Cardiac fibroblast (primary cell): ENCODE data around the gene NOX3.

ENCODE experiments used
- DNase-seq, 2 donors: peaks; one replicate each; pipeline versions ENCODE4 v3.0.0 to v3.0.0-alpha.2; 2010; ENCODE audit warnings: low read depth in 2 of 2
- H3K4me3 ChIP-seq, 2 donors: replicated peaks in 1 of 2; 1 replicate in 1 of 2; 2 replicates in 1 of 2; pipeline ENCODE4 v1.5.1; 2011; ENCODE audit warnings: low read depth in 2 of 2, low read length in 2 of 2, mild to moderate bottlenecking in 2 of 2, moderate library complexity in 1 of 2
- TF ChIP-seq, protein P1 (sequence below): IDR thresholded peaks from one replicate; pipeline ENCODE4 v1.5.1; 2011; ENCODE audit warnings: low read depth, mild to moderate bottlenecking, low read length, inconsistent platforms

The NOX3 gene

DNA sequence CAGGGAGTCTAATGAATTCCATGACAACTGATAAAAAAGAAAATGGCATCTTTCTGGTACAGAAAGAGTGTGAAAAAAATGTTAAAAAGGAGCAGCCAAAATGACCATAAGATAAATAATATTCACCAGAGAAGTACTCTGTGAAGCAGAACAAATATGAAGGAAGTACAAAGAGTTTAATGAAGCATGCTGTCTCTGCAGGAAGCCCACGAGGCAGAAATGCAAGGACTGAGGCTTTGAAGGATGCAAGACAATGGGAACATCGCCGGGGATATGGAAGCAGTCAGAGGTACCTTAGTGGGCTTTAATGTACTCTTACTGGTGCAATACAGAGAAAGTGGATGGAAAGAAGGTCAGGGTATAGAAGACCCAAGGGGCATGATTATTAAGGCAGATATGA, 50.7 kb downstream of the NOX3 start:
- no peak overlapping the region for H3K4me3 ChIP-seq
- TF ChIP-seq, protein P1, sequence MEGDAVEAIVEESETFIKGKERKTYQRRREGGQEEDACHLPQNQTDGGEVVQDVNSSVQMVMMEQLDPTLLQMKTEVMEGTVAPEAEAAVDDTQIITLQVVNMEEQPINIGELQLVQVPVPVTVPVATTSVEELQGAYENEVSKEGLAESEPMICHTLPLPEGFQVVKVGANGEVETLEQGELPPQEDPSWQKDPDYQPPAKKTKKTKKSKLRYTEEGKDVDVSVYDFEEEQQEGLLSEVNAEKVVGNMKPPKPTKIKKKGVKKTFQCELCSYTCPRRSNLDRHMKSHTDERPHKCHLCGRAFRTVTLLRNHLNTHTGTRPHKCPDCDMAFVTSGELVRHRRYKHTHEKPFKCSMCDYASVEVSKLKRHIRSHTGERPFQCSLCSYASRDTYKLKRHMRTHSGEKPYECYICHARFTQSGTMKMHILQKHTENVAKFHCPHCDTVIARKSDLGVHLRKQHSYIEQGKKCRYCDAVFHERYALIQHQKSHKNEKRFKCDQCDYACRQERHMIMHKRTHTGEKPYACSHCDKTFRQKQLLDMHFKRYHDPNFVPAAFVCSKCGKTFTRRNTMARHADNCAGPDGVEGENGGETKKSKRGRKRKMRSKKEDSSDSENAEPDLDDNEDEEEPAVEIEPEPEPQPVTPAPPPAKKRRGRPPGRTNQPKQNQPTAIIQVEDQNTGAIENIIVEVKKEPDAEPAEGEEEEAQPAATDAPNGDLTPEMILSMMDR, result no peak
- DNase-seq, result no peak

DNA sequence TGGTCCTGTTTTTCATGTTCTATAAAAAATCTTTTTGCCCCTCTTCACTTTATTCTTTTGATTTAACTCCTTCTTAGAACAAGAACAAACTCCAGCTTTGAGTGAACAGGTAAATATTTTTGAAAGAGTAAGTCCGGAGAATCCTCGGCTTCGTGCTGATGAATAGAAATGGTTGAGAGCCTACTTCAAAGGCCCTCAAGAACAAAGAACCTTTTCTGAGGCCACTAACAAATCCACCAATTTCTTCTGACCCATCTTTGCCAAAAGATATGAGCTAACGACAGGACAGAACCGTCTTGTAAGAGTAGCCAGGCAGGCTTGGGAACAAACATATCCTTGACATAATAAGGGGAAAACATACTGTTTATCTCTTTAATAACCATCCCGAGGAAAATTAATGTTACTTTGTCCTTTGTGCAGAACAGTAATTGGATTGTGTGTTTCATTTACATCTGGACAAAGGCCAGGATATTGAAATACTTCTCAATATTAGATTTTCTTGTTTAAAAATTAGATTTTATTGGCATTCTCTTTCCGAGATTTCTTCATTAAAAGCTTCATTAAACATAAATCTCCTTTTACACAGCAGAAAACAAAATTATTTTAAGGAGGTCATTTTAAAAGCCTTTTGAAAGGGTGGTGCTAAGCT, 52.9 kb downstream of the NOX3 start:
- TF ChIP-seq, protein P1, result no peak
- no peak overlapping the region for H3K4me3 ChIP-seq
- DNase-seq, result no peak

DNA sequence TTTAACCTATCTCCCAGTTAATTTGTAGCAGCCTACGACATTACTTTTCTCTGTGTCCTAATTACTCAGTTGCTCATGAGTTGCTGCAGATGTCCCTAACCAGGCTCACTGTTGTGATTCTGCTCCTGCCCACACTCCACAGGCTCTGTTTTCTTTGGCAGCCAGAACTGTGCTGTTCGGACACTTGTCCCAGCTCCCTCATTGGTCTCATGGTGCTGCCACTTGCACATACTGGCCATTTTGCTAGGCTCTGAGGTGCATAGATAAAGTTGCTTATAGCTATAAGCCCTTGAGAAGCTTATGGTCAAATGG, 55.0 kb downstream of the NOX3 start:
- DNase-seq, result peak in 1 of 2 donors; percentile 9
- no peak overlapping the region for H3K4me3 ChIP-seq
- TF ChIP-seq, protein P1, result no peak

DNA sequence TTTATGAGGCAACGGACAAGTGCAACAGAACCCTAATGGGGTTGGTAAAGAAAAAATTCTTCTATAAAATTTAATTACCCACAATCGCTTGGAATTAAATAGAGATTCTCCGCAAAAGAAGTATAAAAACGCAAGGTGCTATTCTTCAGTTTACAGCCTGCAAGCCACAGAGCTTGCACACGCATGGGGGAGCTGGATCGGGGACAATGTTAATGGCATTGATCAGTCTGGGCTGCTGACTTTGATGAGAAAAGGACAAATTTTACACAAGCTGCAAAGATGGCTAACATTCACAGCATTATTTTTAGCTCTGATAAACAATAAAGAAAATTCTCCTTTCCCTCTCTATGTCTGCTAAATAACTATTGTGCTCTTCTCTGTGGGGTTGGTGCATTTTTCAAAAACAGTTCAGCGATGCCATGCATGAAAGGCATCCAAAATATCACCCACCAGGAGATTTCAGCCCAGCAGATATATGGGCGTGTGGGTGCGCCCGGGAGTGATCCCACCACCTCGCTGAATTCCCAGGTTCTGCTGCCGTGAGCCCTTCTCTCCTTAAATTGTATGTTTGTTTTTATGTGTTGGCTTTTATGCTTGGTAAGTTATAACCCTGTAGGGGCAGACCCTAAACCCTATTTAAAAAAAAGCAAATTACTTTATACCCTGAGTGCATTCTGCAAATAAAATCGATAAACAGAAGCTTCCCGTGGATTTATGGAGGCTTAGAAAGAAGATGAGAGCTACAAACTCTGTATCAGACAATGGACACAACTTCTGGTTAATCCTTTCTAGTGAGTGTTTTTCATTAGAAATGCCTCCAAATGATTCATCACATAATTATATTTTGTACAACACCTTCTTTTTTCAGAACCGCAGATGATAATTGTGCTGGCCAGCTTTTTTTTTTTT, 55.6 kb downstream of the NOX3 start:
- H3K4me3 ChIP-seq, result no peak overlapping the region
- no peak for DNase-seq
- TF ChIP-seq, protein P1, result no peak

DNA sequence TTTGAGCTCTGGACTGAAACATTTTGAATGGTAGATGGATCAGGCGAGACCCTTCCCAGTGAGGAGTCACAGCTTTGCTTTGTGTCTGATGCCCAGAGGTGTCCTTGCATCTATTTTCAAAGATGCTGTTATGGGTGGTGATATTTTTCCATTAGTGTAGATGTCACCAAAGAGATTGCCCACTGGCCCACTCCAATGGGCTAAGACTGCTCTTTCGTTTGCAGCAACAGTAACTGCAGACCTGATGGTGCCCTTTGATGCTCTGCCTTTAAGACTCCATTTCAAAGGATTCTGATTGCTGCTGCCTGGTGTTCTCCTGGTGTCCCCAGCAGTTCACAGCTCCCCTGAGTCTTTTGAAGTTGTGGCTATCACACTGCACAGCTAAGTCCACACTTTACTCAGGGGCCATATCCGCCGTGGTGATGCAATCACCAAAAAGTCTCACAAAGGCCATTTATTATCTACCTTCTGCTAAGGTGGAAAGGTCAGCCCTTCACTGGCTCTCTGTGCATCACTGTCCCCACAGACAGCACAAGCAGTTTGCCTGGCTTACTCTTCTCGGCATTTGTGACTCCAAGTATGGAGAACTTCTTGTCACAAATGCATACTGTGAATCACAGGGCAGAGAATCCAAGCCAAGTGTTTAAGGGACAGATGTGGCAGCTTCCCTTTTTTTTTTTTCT, 56.4 kb downstream of the NOX3 start:
- H3K4me3 ChIP-seq, result no peak overlapping the region
- TF ChIP-seq, protein P1, result no peak
- DNase-seq, result no peak

DNA sequence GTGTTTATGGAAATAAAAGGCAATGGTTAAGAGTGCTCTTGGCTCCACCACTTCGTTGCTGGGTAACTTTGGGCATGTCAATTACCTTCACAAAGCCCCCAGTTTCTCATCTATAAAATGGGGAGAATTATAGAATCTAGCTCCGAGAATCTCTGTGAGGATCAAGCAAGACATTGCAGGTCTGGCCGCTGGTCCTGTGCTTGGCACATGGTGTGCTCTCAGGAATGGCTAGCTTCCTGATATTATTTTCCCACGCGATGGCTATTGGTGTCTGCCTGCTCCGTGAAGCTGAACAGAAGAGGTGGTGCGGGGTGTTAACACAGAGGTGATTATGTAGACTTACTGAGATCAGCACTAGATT, 57.0 kb downstream of the NOX3 start:
- H3K4me3 ChIP-seq, result no peak overlapping the region
- DNase-seq, result no peak
- TF ChIP-seq, protein P1, result no peak
